ENCODE measurements around the gene GAA. TPM values are rescaled to one million over a fixed set of nuclear protein-coding genes. Genes with fewer than 3 reads are reported as not detected.

Gene GAA
- total and polyA plus RNA-seq, 2 of the 13 experiments (the other 11 are each of a cell fraction or from before 2014, with no cell fraction given), result 21.6 to 36.4 TPM

- TF ChIP-seq ZNF747 (CRISPR knock-in tag; IDR thresholded peaks at IDR 0.05; ENCODE audit: borderline replicate concordance) (no peak), SKI (IDR thresholded peaks at IDR 0.05; ENCODE audit: partially characterized antibody) (peak; percentile 19), LCORL (IDR thresholded peaks at IDR 0.05) (no peak), LCORL (CRISPR knock-in tag; IDR thresholded peaks at IDR 0.05) (peak; percentile 54), ZNF775 (CRISPR knock-in tag; IDR thresholded peaks at IDR 0.05; ENCODE audit: borderline replicate concordance) (peak; percentile 58; the same call in 1 of the 2 replicates), ZNF720 (CRISPR knock-in tag; IDR thresholded peaks at IDR 0.05) (no peak), ZNF3 (CRISPR knock-in tag; IDR thresholded peaks at IDR 0.05) (no peak), RFX3 (CRISPR knock-in tag; IDR thresholded peaks at IDR 0.05) (no peak), ZHX2 (IDR thresholded peaks at IDR 0.05; ENCODE audit: low read depth) (no peak), ZHX2 (CRISPR knock-in tag; IDR thresholded peaks at IDR 0.05; ENCODE audit: borderline replicate concordance) (no peak), TARDBP (CRISPR knock-in tag; IDR thresholded peaks at IDR 0.05) (no peak), ZNF441 (CRISPR knock-in tag; IDR thresholded peaks at IDR 0.05; ENCODE audit: borderline replicate concordance) (no peak)
- TF ChIP-seq, protein P1, sequence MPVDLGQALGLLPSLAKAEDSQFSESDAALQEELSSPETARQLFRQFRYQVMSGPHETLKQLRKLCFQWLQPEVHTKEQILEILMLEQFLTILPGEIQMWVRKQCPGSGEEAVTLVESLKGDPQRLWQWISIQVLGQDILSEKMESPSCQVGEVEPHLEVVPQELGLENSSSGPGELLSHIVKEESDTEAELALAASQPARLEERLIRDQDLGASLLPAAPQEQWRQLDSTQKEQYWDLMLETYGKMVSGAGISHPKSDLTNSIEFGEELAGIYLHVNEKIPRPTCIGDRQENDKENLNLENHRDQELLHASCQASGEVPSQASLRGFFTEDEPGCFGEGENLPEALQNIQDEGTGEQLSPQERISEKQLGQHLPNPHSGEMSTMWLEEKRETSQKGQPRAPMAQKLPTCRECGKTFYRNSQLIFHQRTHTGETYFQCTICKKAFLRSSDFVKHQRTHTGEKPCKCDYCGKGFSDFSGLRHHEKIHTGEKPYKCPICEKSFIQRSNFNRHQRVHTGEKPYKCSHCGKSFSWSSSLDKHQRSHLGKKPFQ (CRISPR knock-in tag; IDR thresholded peaks at IDR 0.05; ENCODE audit: insufficient replicate concordance), result no peak
- TF ChIP-seq, protein P2, sequence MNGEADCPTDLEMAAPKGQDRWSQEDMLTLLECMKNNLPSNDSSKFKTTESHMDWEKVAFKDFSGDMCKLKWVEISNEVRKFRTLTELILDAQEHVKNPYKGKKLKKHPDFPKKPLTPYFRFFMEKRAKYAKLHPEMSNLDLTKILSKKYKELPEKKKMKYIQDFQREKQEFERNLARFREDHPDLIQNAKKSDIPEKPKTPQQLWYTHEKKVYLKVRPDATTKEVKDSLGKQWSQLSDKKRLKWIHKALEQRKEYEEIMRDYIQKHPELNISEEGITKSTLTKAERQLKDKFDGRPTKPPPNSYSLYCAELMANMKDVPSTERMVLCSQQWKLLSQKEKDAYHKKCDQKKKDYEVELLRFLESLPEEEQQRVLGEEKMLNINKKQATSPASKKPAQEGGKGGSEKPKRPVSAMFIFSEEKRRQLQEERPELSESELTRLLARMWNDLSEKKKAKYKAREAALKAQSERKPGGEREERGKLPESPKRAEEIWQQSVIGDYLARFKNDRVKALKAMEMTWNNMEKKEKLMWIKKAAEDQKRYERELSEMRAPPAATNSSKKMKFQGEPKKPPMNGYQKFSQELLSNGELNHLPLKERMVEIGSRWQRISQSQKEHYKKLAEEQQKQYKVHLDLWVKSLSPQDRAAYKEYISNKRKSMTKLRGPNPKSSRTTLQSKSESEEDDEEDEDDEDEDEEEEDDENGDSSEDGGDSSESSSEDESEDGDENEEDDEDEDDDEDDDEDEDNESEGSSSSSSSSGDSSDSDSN (CRISPR knock-in tag; IDR thresholded peaks at IDR 0.05), result peak; percentile 64; the same call in 1 of the 2 replicates
- TF ChIP-seq, protein P3, sequence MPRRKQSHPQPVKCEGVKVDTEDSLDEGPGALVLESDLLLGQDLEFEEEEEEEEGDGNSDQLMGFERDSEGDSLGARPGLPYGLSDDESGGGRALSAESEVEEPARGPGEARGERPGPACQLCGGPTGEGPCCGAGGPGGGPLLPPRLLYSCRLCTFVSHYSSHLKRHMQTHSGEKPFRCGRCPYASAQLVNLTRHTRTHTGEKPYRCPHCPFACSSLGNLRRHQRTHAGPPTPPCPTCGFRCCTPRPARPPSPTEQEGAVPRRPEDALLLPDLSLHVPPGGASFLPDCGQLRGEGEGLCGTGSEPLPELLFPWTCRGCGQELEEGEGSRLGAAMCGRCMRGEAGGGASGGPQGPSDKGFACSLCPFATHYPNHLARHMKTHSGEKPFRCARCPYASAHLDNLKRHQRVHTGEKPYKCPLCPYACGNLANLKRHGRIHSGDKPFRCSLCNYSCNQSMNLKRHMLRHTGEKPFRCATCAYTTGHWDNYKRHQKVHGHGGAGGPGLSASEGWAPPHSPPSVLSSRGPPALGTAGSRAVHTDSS (CRISPR knock-in tag; conservative IDR thresholded peaks at IDR 0.05), result no peak
- TF ChIP-seq, protein P4, sequence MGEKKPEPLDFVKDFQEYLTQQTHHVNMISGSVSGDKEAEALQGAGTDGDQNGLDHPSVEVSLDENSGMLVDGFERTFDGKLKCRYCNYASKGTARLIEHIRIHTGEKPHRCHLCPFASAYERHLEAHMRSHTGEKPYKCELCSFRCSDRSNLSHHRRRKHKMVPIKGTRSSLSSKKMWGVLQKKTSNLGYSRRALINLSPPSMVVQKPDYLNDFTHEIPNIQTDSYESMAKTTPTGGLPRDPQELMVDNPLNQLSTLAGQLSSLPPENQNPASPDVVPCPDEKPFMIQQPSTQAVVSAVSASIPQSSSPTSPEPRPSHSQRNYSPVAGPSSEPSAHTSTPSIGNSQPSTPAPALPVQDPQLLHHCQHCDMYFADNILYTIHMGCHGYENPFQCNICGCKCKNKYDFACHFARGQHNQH (CRISPR knock-in tag; IDR thresholded peaks at IDR 0.05), result no peak
Measured at GRCh38 chr17:80071116-80071841, 30.1 kb upstream of the GAA start (continued).

Measured in HepG2 (cell line).